Activated effector memory CD4-positive, alpha-beta T cell treated with anti-CD3 and anti-CD28 coated beads, Interleukin-2, amount 50 U/mL, for 16 hours (primary cell): ENCODE results near the gene KCNC3.

ENCODE experiments used
- DNase-seq: peaks from one replicate; pipeline ENCODE4 v3.0.0-alpha.2; 2020

The KCNC3 gene

GRCh38 chr19:50326101-50326664 lies 3.0 kb downstream of the KCNC3 start:
- DNase-seq: no peak

GRCh38 chr19:50325310-50326100 lies 3.7 kb downstream of the KCNC3 start:
- DNase-seq: peak; percentile 91

- DNase-seq: no peak
Observed at GRCh38 chr19:50324331-50324730, 4.8 kb downstream of the KCNC3 start.

- no peak for DNase-seq
Observed at GRCh38 chr19:50323782-50324133, 5.4 kb downstream of the KCNC3 start.

GRCh38 chr19:50322931-50323781 lies 6.0 kb downstream of the KCNC3 start:
- DNase-seq: no peak

- no peak for DNase-seq
Observed at GRCh38 chr19:50322234-50322633, 6.9 kb downstream of the KCNC3 start.

- DNase-seq: no peak
Observed at GRCh38 chr19:50321831-50322230, 7.3 kb downstream of the KCNC3 start.

GRCh38 chr19:50320596-50320995 lies 8.6 kb downstream of the KCNC3 start:
- no peak for DNase-seq

- no peak for DNase-seq
Observed at GRCh38 chr19:50320051-50320450, 9.1 kb downstream of the KCNC3 start.

GRCh38 chr19:50319156-50319555 lies 10.0 kb downstream of the KCNC3 start:
- DNase-seq: no peak

GRCh38 chr19:50318438-50318837 lies 10.7 kb downstream of the KCNC3 start:
- DNase-seq: no peak

GRCh38 chr19:50317115-50317514 lies 12.1 kb downstream of the KCNC3 start:
- DNase-seq: no peak

- DNase-seq: no peak
Observed at GRCh38 chr19:50315773-50316448, 13.3 kb downstream of the KCNC3 start.

- no peak for DNase-seq
Observed at GRCh38 chr19:50314724-50315708, 14.2 kb downstream of the KCNC3 start.

GRCh38 chr19:50313812-50314536 lies 15.2 kb downstream of the KCNC3 start:
- DNase-seq: no peak

GRCh38 chr19:50312967-50313811 lies 16.0 kb downstream of the KCNC3 start:
- DNase-seq: no peak

GRCh38 chr19:50311723-50312635 lies 17.2 kb downstream of the KCNC3 start:
- no peak for DNase-seq

- DNase-seq: no peak
Observed at GRCh38 chr19:50310759-50311465, 18.3 kb downstream of the KCNC3 start.
